ENCODE results near the gene EEF1G. TPM values are rescaled to one million over a fixed set of nuclear protein-coding genes. Genes with fewer than 3 reads are reported as not detected.
"Not testable (repeated sequence)": the region's sequence is repeated elsewhere in the genome, so short reads cannot be mapped to it uniquely, and the experiment has no call there.

The EEF1G gene
- total RNA-seq, 2 donors from 2014 or later, result 1,954 to 1,984 TPM

GRCh38 chr11:62600367-62601121 is 26.9 kb upstream of the EEF1G start:
- ATAC-seq, result no peak
- Mint-ChIP-seq H3K36me3 (ENCODE audit: low read depth) (peaks cover 9% of the 10 kb centered on the region), H3K4me1 (peaks cover 43% of the 10 kb centered on the region), H3K27ac (peak overlapping the region; percentile 98), H3K27me3 (no peaks in the 10 kb centered on the region), H3K4me3 (peak overlapping the region; percentile 97)
- DNase-seq, result peak in 1 of 3 donors; percentile 21
- H3K9me3 ChIP-seq (ENCODE audit: control insufficient read depth, low read length, poor library complexity, severe bottlenecking), result no peaks in the 10 kb centered on the region

- H3K36me3 Mint-ChIP-seq (ENCODE audit: low read depth), result peaks cover 9% of the 10 kb centered on the region
- H3K27me3 Mint-ChIP-seq, result no peaks in the 10 kb centered on the region
- no peak for ATAC-seq
- peak overlapping the region; percentile 98 for H3K27ac Mint-ChIP-seq
- H3K4me1 Mint-ChIP-seq, result peaks cover 44% of the 10 kb centered on the region
- no peak for DNase-seq
- H3K4me3 Mint-ChIP-seq, result peak overlapping the region; percentile 97
- H3K9me3 ChIP-seq (ENCODE audit: control insufficient read depth, low read length, poor library complexity, severe bottlenecking), result no peaks in the 10 kb centered on the region
Observed at GRCh38 chr11:62599901-62600300, 26.2 kb upstream of the EEF1G start.

- peak overlapping the region; percentile 98 for H3K27ac Mint-ChIP-seq
Observed at GRCh38 chr11:62599069-62599696, 25.5 kb upstream of the EEF1G start.

GRCh38 chr11:62595124-62595523 is 21.4 kb upstream of the EEF1G start:
- Mint-ChIP-seq H3K4me1 (peaks cover 52% of the 10 kb centered on the region), H3K4me3 (peak overlapping the region; percentile 7), H3K27me3 (no peaks in the 10 kb centered on the region), H3K27ac (peak overlapping the region; percentile 72), H3K36me3 (ENCODE audit: low read depth) (peaks cover 9% of the 10 kb centered on the region)
- H3K9me3 ChIP-seq (ENCODE audit: control insufficient read depth, low read length, poor library complexity, severe bottlenecking), result no peaks in the 10 kb centered on the region
- ATAC-seq (no peak), DNase-seq (no peak)

More at GRCh38 chr11:62599069-62599696, 25.5 kb upstream of the EEF1G start:
- H3K4me1 Mint-ChIP-seq, result peaks cover 48% of the 10 kb centered on the region
- H3K27me3 Mint-ChIP-seq, result no peaks in the 10 kb centered on the region
- H3K9me3 ChIP-seq (ENCODE audit: control insufficient read depth, low read length, poor library complexity, severe bottlenecking), result no peaks in the 10 kb centered on the region
- DNase-seq, result peak; percentile 81 to 93 (median 90)
- H3K36me3 Mint-ChIP-seq (ENCODE audit: low read depth), result peaks cover 9% of the 10 kb centered on the region
- ATAC-seq, result peak; percentile 80
- H3K4me3 Mint-ChIP-seq, result peak overlapping the region; percentile 97

- no peak for ATAC-seq
- Mint-ChIP-seq H3K4me3 (peak overlapping the region; percentile 74), H3K36me3 (ENCODE audit: low read depth) (peaks cover 2% of the 10 kb centered on the region)
Observed at GRCh38 chr11:62593434-62594044, 19.8 kb upstream of the EEF1G start.

GRCh38 chr11:62592989-62593421 is 19.3 kb upstream of the EEF1G start:
- DNase-seq (no peak), ATAC-seq (no peak)
- H3K9me3 ChIP-seq (ENCODE audit: control insufficient read depth, low read length, poor library complexity, severe bottlenecking), result no peaks in the 10 kb centered on the region
- Mint-ChIP-seq H3K36me3 (ENCODE audit: low read depth) (peaks cover 2% of the 10 kb centered on the region), H3K4me1 (peaks cover 33% of the 10 kb centered on the region), H3K27me3 (no peaks in the 10 kb centered on the region), H3K27ac (peak overlapping the region; percentile 95), H3K4me3 (peak overlapping the region; percentile 60)

More at GRCh38 chr11:62593434-62594044, 19.8 kb upstream of the EEF1G start:
- Mint-ChIP-seq H3K4me1 (peaks cover 37% of the 10 kb centered on the region), H3K27ac (peak overlapping the region; percentile 95), H3K27me3 (no peaks in the 10 kb centered on the region)
- H3K9me3 ChIP-seq (ENCODE audit: control insufficient read depth, low read length, poor library complexity, severe bottlenecking), result no peaks in the 10 kb centered on the region
- DNase-seq, result peak; percentile 45 to 69 (median 56)

- H3K27me3 Mint-ChIP-seq, result no peaks in the 10 kb centered on the region
- DNase-seq (no peak), ATAC-seq (no peak)
- H3K9me3 ChIP-seq (ENCODE audit: control insufficient read depth, low read length, poor library complexity, severe bottlenecking), result no peaks in the 10 kb centered on the region
- H3K27ac Mint-ChIP-seq, result peak overlapping the region; percentile 95
- peaks cover 31% of the 10 kb centered on the region for H3K4me1 Mint-ChIP-seq
- H3K4me3 Mint-ChIP-seq, result peak overlapping the region; percentile 96
- H3K36me3 Mint-ChIP-seq (ENCODE audit: low read depth), result peaks cover 2% of the 10 kb centered on the region
Observed at GRCh38 chr11:62592146-62592815, 18.6 kb upstream of the EEF1G start.

- H3K36me3 Mint-ChIP-seq (ENCODE audit: low read depth), result no peaks in the 10 kb centered on the region
- H3K4me3 Mint-ChIP-seq, result peak within 1 kb of the TSS; percentile 96
- peak within 1 kb of the TSS; percentile 95 for H3K27ac Mint-ChIP-seq
- DNase-seq, result peak; percentile 80 to 93 (median 90)
- H3K27me3 Mint-ChIP-seq, result no peaks in the 10 kb centered on the region
- no peaks in the 10 kb centered on the region for H3K9me3 ChIP-seq (ENCODE audit: control insufficient read depth, low read length, poor library complexity, severe bottlenecking)
- peak; percentile 91 for ATAC-seq
- H3K4me1 Mint-ChIP-seq, result peaks cover 29% of the 10 kb centered on the region
Observed at GRCh38 chr11:62591448-62592145, 17.9 kb upstream of the EEF1G start, which contains the start of gene TUT1. TUT1 (minus strand) TSS chr11:62591523; CDS start chr11:62591485, 38 bp downstream.

GRCh38 chr11:62588966-62589637 is 15.4 kb upstream of the EEF1G start:
- H3K36me3 Mint-ChIP-seq (ENCODE audit: low read depth), result no peaks in the 10 kb centered on the region
- H3K4me3 Mint-ChIP-seq, result no peak overlapping the region
- H3K9me3 ChIP-seq (ENCODE audit: control insufficient read depth, low read length, poor library complexity, severe bottlenecking), result no peaks in the 10 kb centered on the region
- peaks cover 21% of the 10 kb centered on the region for H3K4me1 Mint-ChIP-seq
- no peaks in the 10 kb centered on the region for H3K27me3 Mint-ChIP-seq
- no peak for ATAC-seq
- no peak overlapping the region for H3K27ac Mint-ChIP-seq
- DNase-seq, result no peak

GRCh38 chr11:62585356-62585755 is 11.7 kb upstream of the EEF1G start:
- H3K4me3 Mint-ChIP-seq; H3K27ac Mint-ChIP-seq; H3K27me3 Mint-ChIP-seq; H3K4me1 Mint-ChIP-seq; H3K36me3 Mint-ChIP-seq (ENCODE audit: low read depth); DNase-seq; ATAC-seq; H3K9me3 ChIP-seq (ENCODE audit: control insufficient read depth, low read length, poor library complexity, severe bottlenecking): not testable (repeated sequence)

- H3K9me3 ChIP-seq (ENCODE audit: control insufficient read depth, low read length, poor library complexity, severe bottlenecking); H3K4me1 Mint-ChIP-seq; DNase-seq; H3K27ac Mint-ChIP-seq; H3K36me3 Mint-ChIP-seq (ENCODE audit: low read depth); H3K4me3 Mint-ChIP-seq; H3K27me3 Mint-ChIP-seq; ATAC-seq: not testable (repeated sequence)
Observed at GRCh38 chr11:62581735-62582134, 8.0 kb upstream of the EEF1G start.

Measured in T-helper 17 cell (primary cell).